IPS DF 6.9 (cell line): ENCODE measurements around the gene CEL.
"Not testable (repeated sequence)": the region's sequence is repeated elsewhere in the genome, so short reads cannot be mapped to it uniquely, and the experiment has no call there.

Experiments used
- DNase-seq: peaks from one replicate; pipeline ENCODE4 v3.0.0-alpha.2; 2013; ENCODE audit warnings: low read depth, low spot score
- H3K27ac ChIP-seq: one replicate; pipeline ENCODE4 v1.5.1; 2013; ENCODE audit warnings: low read length, control low read depth
- H3K27me3 ChIP-seq: 2 replicates; pipeline ENCODE4 v1.6.1; 2013; ENCODE audit warnings: mild to moderate bottlenecking, low read length; ENCODE audit not compliant: control insufficient read depth, insufficient read depth
- H3K36me3 ChIP-seq: 2 replicates; pipeline ENCODE4 v1.6.1; 2013; ENCODE audit warnings: low read length; ENCODE audit not compliant: control insufficient read depth, insufficient read depth
- H3K4me1 ChIP-seq: 2 replicates; pipeline ENCODE4 v1.6.1; 2013; ENCODE audit warnings: low read length; ENCODE audit not compliant: control insufficient read depth, insufficient read depth
- H3K4me3 ChIP-seq: 2 replicates; pipeline ENCODE4 v1.5.1; 2013; ENCODE audit warnings: mild to moderate bottlenecking, low read length
- H3K9me3 ChIP-seq: 2 replicates; pipeline ENCODE4 v1.6.1; 2013; ENCODE audit warnings: low read length, inconsistent platforms; ENCODE audit not compliant: control insufficient read depth, insufficient read depth
- WGBS: extraction: QIAGEN DNeasy Blood & Tissue Kit; methylation state at CpG from one replicate; pipeline ENCODE4 v1.1.7; 2013; ENCODE audit warnings: mixed read lengths, missing lambda C conversion rate; ENCODE audit not compliant: insufficient read length, insufficient coverage; 5-methylcytosine and 5-hydroxymethylcytosine counted together

Gene CEL

GRCh38 chr9:133063159-133063499, 1.3 kb downstream of the CEL start:
- Histone ChIP-seq H3K27ac (no peak overlapping the region), H3K9me3 (no peaks in the 10 kb centered on the region), H3K27me3 (no peaks in the 10 kb centered on the region), H3K36me3 (peaks cover 10% of the 10 kb centered on the region; the same call in 1 of the 2 replicates), H3K4me3 (no peak overlapping the region), H3K4me1 (peaks cover 8% of the 10 kb centered on the region; the same call in 1 of the 2 replicates)
- DNase-seq = no peak
- no CpG with 5 or more reads among the region's 8 CpGs for WGBS

- H3K4me1 ChIP-seq = peaks cover 7% of the 10 kb centered on the region; the same call in 1 of the 2 replicates
- no CpG with 5 or more reads among the region's 14 CpGs for WGBS
- H3K9me3 ChIP-seq = no peaks in the 10 kb centered on the region
- no peak for DNase-seq
- no peak overlapping the region for H3K4me3 ChIP-seq
- no peak overlapping the region for H3K27ac ChIP-seq
- no peaks in the 10 kb centered on the region for H3K27me3 ChIP-seq
- H3K36me3 ChIP-seq = peaks cover 8% of the 10 kb centered on the region; the same call in 1 of the 2 replicates
Observed at GRCh38 chr9:133063500-133064231, 1.9 kb downstream of the CEL start.

GRCh38 chr9:133064241-133065069, 2.7 kb downstream of the CEL start:
- Histone ChIP-seq H3K36me3 (peaks cover 8% of the 10 kb centered on the region; the same call in 1 of the 2 replicates), H3K27me3 (no peaks in the 10 kb centered on the region), H3K4me3 (no peak overlapping the region), H3K9me3 (no peaks in the 10 kb centered on the region), H3K27ac (no peak overlapping the region), H3K4me1 (peaks cover 6% of the 10 kb centered on the region; the same call in 1 of the 2 replicates)
- no CpG with 5 or more reads among the region's 30 CpGs for WGBS
- DNase-seq = no peak

- Histone ChIP-seq H3K9me3 (no peaks in the 10 kb centered on the region), H3K4me1 (0 out of 2 replicates have a peak, but pooled peaks cover 2% of the 10 kb centered on the region), H3K27ac (no peak overlapping the region), H3K36me3 (peaks cover 8% of the 10 kb centered on the region; the same call in 1 of the 2 replicates), H3K4me3 (no peak overlapping the region), H3K27me3 (no peaks in the 10 kb centered on the region)
- no peak for DNase-seq
- no CpG with 5 or more reads among the region's 17 CpGs for WGBS
Observed at GRCh38 chr9:133065070-133065388, 3.2 kb downstream of the CEL start.

GRCh38 chr9:133066181-133066983, 4.6 kb downstream of the CEL start:
- H3K4me3 ChIP-seq = no peak overlapping the region
- peaks cover 8% of the 10 kb centered on the region; the same call in 1 of the 2 replicates for H3K36me3 ChIP-seq
- no CpG with 5 or more reads among the region's 25 CpGs for WGBS
- no peak for DNase-seq
- H3K27ac ChIP-seq = no peak overlapping the region
- H3K9me3 ChIP-seq = no peaks in the 10 kb centered on the region
- no peaks in the 10 kb centered on the region for H3K4me1 ChIP-seq
- H3K27me3 ChIP-seq = no peaks in the 10 kb centered on the region

- no CpG with 5 or more reads among the region's 11 CpGs for WGBS
- Histone ChIP-seq H3K4me1 (no peaks in the 10 kb centered on the region), H3K4me3 (no peak overlapping the region), H3K9me3 (no peaks in the 10 kb centered on the region), H3K36me3 (peaks cover 8% of the 10 kb centered on the region; the same call in 1 of the 2 replicates), H3K27ac (no peak overlapping the region), H3K27me3 (no peaks in the 10 kb centered on the region)
- DNase-seq = no peak
Observed at GRCh38 chr9:133067006-133067405, 5.2 kb downstream of the CEL start.

- Histone ChIP-seq H3K9me3 (no peaks in the 10 kb centered on the region), H3K27me3 (no peaks in the 10 kb centered on the region), H3K36me3 (peaks cover 8% of the 10 kb centered on the region; the same call in 1 of the 2 replicates), H3K27ac (no peak overlapping the region), H3K4me3 (no peak overlapping the region), H3K4me1 (no peaks in the 10 kb centered on the region)
- no peak for DNase-seq
- no CpG with 5 or more reads among the region's 11 CpGs for WGBS
Observed at GRCh38 chr9:133067813-133068212, 6.0 kb downstream of the CEL start.

GRCh38 chr9:133068431-133068830, 6.7 kb downstream of the CEL start:
- H3K27ac ChIP-seq, H3K27me3 ChIP-seq, DNase-seq, H3K36me3 ChIP-seq, H3K9me3 ChIP-seq, H3K4me1 ChIP-seq, H3K4me3 ChIP-seq: not testable (repeated sequence)
- WGBS = no CpG with 5 or more reads among the region's 15 CpGs

GRCh38 chr9:133070500-133070961, 8.8 kb downstream of the CEL start:
- not testable (repeated sequence) for H3K9me3 ChIP-seq, H3K27ac ChIP-seq, H3K36me3 ChIP-seq, DNase-seq, H3K4me1 ChIP-seq, H3K4me3 ChIP-seq, H3K27me3 ChIP-seq
- WGBS = no CpG with 5 or more reads among the region's 17 CpGs

GRCh38 chr9:133070985-133071384, 9.2 kb downstream of the CEL start:
- not testable (repeated sequence) for DNase-seq, H3K36me3 ChIP-seq, H3K4me1 ChIP-seq, H3K27me3 ChIP-seq, H3K9me3 ChIP-seq, H3K27ac ChIP-seq, H3K4me3 ChIP-seq
- WGBS = no CpG with 5 or more reads among the region's 31 CpGs
